Stimulated activated CD8-positive, alpha-beta memory T cell treated with anti-CD3 and anti-CD28 coated beads, Interleukin-15, amount 100 ng/mL, for 1 hour (primary cell): Measurements from ENCODE around the gene ANGPTL8.

Experiments
- DNase-seq: peaks from one replicate; pipeline ENCODE4 v3.0.0-alpha.2; 2020; ENCODE audit warnings: low read depth

Gene ANGPTL8

GRCh38 chr19:11261431-11261970, 22.1 kb downstream of the ANGPTL8 start:
- no peak for DNase-seq

- DNase-seq: no peak
These were observed 22.8 kb downstream of the ANGPTL8 start, which contains the start of gene DOCK6 for GRCh38 chr19:11261971-11262839. Gene DOCK6 (minus strand): TSS chr19:11262524. CDS start chr19:11262440, 84 bp downstream.

GRCh38 chr19:11263726-11264125, 24.3 kb downstream of the ANGPTL8 start:
- DNase-seq: no peak

- DNase-seq: no peak
These were observed 25.2 kb downstream of the ANGPTL8 start for GRCh38 chr19:11264452-11265176.

GRCh38 chr19:11265177-11265784, 25.9 kb downstream of the ANGPTL8 start:
- no peak for DNase-seq

GRCh38 chr19:11265785-11266236, 26.4 kb downstream of the ANGPTL8 start:
- DNase-seq: no peak

- DNase-seq: no peak
These were observed 28.1 kb downstream of the ANGPTL8 start for GRCh38 chr19:11267316-11268085.

- DNase-seq: no peak
These were observed 29.4 kb downstream of the ANGPTL8 start for GRCh38 chr19:11268783-11269267.

- no peak for DNase-seq
These were observed 30.0 kb downstream of the ANGPTL8 start for GRCh38 chr19:11269408-11269807.

- no peak for DNase-seq
These were observed 33.9 kb downstream of the ANGPTL8 start for GRCh38 chr19:11273296-11273695.

- no peak for DNase-seq
These were observed 34.6 kb downstream of the ANGPTL8 start for GRCh38 chr19:11273989-11274388.

GRCh38 chr19:11274533-11275086, 35.2 kb downstream of the ANGPTL8 start:
- no peak for DNase-seq

- no peak for DNase-seq
These were observed 39.3 kb downstream of the ANGPTL8 start for GRCh38 chr19:11278670-11279069.

GRCh38 chr19:11279505-11280236, 40.3 kb downstream of the ANGPTL8 start:
- DNase-seq: no peak

- DNase-seq: no peak
These were observed 42.1 kb downstream of the ANGPTL8 start for GRCh38 chr19:11281356-11282049.

GRCh38 chr19:11284515-11284914, 45.1 kb downstream of the ANGPTL8 start:
- DNase-seq: no peak

GRCh38 chr19:11286312-11286974, 47.0 kb downstream of the ANGPTL8 start:
- no peak for DNase-seq

- no peak for DNase-seq
These were observed 48.9 kb downstream of the ANGPTL8 start for GRCh38 chr19:11288349-11288748.

GRCh38 chr19:11290256-11290655, 50.8 kb downstream of the ANGPTL8 start:
- no peak for DNase-seq
